Vagina (tissue), 2 donors: ENCODE data around the gene PML.

Experiments
- CTCF ChIP-seq, 3 experiments: fragments of 450-650 bp in 2 of 3; fragments of 200-600 bp in 1 of 3; sonication (generic) in 1 of 3; IDR thresholded peaks; one replicate each; pipeline ENCODE4 v1.5.1; 2017 to 2019; ENCODE audit warnings: antibody characterized with exemption in 3 of 3, mild to moderate bottlenecking in 2 of 3, moderate library complexity in 2 of 3
- POLR2A ChIP-seq, 2 donors: fragments of 450-650 bp; IDR thresholded peaks; one replicate each; pipeline ENCODE4 v1.6.1; 2017; ENCODE audit warnings: antibody characterized with exemption in 2 of 2, mild to moderate bottlenecking in 2 of 2, moderate library complexity in 2 of 2
- POLR2AphosphoS5 ChIP-seq, 2 donors: sonication (generic); formaldehyde crosslinking; IDR thresholded peaks; one replicate each; pipeline ENCODE4 v1.9.0; 2017; ENCODE audit warnings: antibody characterized with exemption in 2 of 2, mild to moderate bottlenecking in 2 of 2, low read depth in 1 of 2; ENCODE audit not compliant: insufficient read depth in 1 of 2

GRCh38 chr15:73996267-73996666 lies 1.8 kb downstream of the PML start:
- TF ChIP-seq CTCF (IDR thresholded peaks at IDR 0.05) (no peak), POLR2A (IDR thresholded peaks at IDR 0.05) (no peak), POLR2AphosphoS5 (IDR thresholded peaks at IDR 0.05; ENCODE audit: insufficient read depth in 1 of 2, low read depth in 1 of 2) (no peak)
